AG04450 (cell line): Measurements from ENCODE around the gene B3GNT7. TPM values are rescaled to one million over a fixed set of nuclear protein-coding genes. Genes with fewer than 3 reads are reported as not detected.
"Not testable (repeated sequence)": the region's sequence is repeated elsewhere in the genome, so short reads cannot be mapped to it uniquely, and the experiment has no call there.

Source experiments
- CTCF ChIA-PET: fragments of 300-600, 350-600 bp; formaldehyde crosslinking; extraction: SDS; loops from one replicate; lab custom pipeline; 2022; ENCODE audit warnings: antibody characterized with exemption, inconsistent platforms; lab: Charles Lee
- POLR2A ChIA-PET: fragments of 350-600 bp; formaldehyde crosslinking; extraction: SDS; loops from one replicate; lab custom pipeline; 2021; ENCODE audit warnings: antibody characterized with exemption, inconsistent platforms; lab: Yijun Ruan, JAX
- DNase-seq: peaks from one replicate; pipeline ENCODE4 v3.0.0-alpha.2; 2011; ENCODE audit warnings: low read depth, low spot score
- H3K27ac ChIP-seq: one replicate; pipeline ENCODE4 v1.5.1; 2012; ENCODE audit warnings: low read depth, low read length, control low read depth
- H3K27me3 ChIP-seq: one replicate; pipeline ENCODE4 v1.6.0; 2012; ENCODE audit warnings: low read length; ENCODE audit not compliant: control insufficient read depth, insufficient read depth
- H3K4me3 ChIP-seq: 2 replicates; pipeline ENCODE4 v1.5.1; 2011; ENCODE audit warnings: mild to moderate bottlenecking, low read depth, low read length, control low read depth
- H3K9me3 ChIP-seq: 2 replicates; pipeline ENCODE4 v1.5.1; 2012; ENCODE audit warnings: low read length; ENCODE audit not compliant: control insufficient read depth, insufficient read depth
- CTCF ChIP-seq: IDR thresholded peaks from 2 replicates; pipeline ENCODE4 v1.5.1; 2011; ENCODE audit warnings: low read depth, low read length, control low read depth, inconsistent platforms
- polyA plus RNA-seq: library from polyadenylated mRNA; depleted of rRNA; stranded (reverse); fragments of >200 nt; gene quantifications from 2 replicates; pipeline ENCODE4 v1.2.3, GENCODE V29; 2011

The B3GNT7 gene
- polyA plus RNA-seq, 1 experiment, result 0.06 TPM

GRCh38 chr2:231373786-231374349, 21.6 kb upstream of the B3GNT7 start:
- H3K9me3 ChIP-seq, result no peaks in the 10 kb centered on the region
- no peak for DNase-seq
- TF ChIP-seq CTCF, result no peak
- POLR2A ChIA-PET, result no interaction called here
- CTCF ChIA-PET, result interaction anchor here (0.7 to 1.6 kb wide), 3 partner anchors 9 to 147 kb away, joined by 3 read pairs; no protein-coding TSS in a partner anchor
- no peak overlapping the region for H3K27ac ChIP-seq
- peaks cover 3% of the 10 kb centered on the region for H3K27me3 ChIP-seq
- H3K4me3 ChIP-seq, result no peak overlapping the region

- CTCF ChIA-PET, result interaction anchor here (0.6 to 1.6 kb wide), 4 partner anchors 38 to 147 kb away, joined by 3 read pairs; no protein-coding TSS in a partner anchor
- no peak for TF ChIP-seq CTCF
- no peak for DNase-seq
- Histone ChIP-seq H3K27ac (no peak overlapping the region), H3K9me3 (no peaks in the 10 kb centered on the region; the same call in 1 of the 2 replicates), H3K27me3 (peaks cover 3% of the 10 kb centered on the region), H3K4me3 (no peak overlapping the region)
- POLR2A ChIA-PET, result interaction anchor here (0.6 kb wide), 1 partner anchor 38 kb away, joined by 5 read pairs; no protein-coding TSS in a partner anchor
Observed at GRCh38 chr2:231374771-231375170, 20.7 kb upstream of the B3GNT7 start.

GRCh38 chr2:231375994-231376615, 19.4 kb upstream of the B3GNT7 start:
- POLR2A ChIA-PET, H3K4me3 ChIP-seq, CTCF ChIA-PET, H3K27ac ChIP-seq, DNase-seq, H3K27me3 ChIP-seq, H3K9me3 ChIP-seq: not testable (repeated sequence)

- Histone ChIP-seq H3K4me3 (no peak overlapping the region), H3K27ac (no peak overlapping the region), H3K9me3 (no peaks in the 10 kb centered on the region; the same call in 1 of the 2 replicates), H3K27me3 (peaks cover 3% of the 10 kb centered on the region)
- ChIA-PET CTCF (interaction anchor here (0.7 kb wide), 1 partner anchor 9 kb away, joined by 3 read pairs; no protein-coding TSS in a partner anchor), POLR2A (no interaction called here)
- no peak for TF ChIP-seq CTCF
- DNase-seq, result no peak
Observed at GRCh38 chr2:231376857-231377256, 18.7 kb upstream of the B3GNT7 start.

GRCh38 chr2:231378026-231378722, 17.3 kb upstream of the B3GNT7 start:
- Histone ChIP-seq H3K9me3 (peaks cover 10% of the 10 kb centered on the region; the same call in 1 of the 2 replicates), H3K27ac (no peak overlapping the region), H3K4me3 (no peak overlapping the region), H3K27me3 (peaks cover 3% of the 10 kb centered on the region)
- no peak for TF ChIP-seq CTCF
- DNase-seq, result no peak
- POLR2A ChIA-PET, result no interaction called here
- CTCF ChIA-PET, result interaction anchor here (1.0 kb wide), 1 partner anchor 82 kb away, joined by 3 read pairs; no protein-coding TSS in a partner anchor
